ENCODE results near the gene KRT75.

DNA sequence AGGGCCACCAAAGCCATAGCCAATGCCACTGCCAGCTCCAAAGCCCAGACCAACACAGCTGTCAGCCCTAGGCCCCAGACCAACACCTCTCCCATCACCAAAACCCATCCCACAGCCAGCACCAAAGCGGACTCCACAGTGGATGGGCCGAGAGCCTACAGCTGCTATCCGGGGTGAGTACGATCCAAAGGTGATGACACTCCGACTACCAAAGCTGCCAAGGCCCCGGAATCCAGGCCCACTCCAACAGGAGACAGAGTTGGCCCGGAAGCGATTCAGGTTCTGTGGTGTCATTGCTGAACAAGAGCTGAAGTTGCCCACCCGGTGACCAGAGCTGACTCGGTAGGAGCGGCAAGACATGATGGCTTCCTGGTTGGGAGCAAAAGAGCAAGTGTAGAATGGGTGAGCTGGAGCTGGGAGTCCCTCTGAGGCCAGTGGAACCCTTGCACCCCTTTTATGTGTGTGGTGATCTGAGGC is 48.9 kb downstream of the KRT75 start, which contains the start of gene KRT84:
- TF ChIP-seq, protein P1, sequence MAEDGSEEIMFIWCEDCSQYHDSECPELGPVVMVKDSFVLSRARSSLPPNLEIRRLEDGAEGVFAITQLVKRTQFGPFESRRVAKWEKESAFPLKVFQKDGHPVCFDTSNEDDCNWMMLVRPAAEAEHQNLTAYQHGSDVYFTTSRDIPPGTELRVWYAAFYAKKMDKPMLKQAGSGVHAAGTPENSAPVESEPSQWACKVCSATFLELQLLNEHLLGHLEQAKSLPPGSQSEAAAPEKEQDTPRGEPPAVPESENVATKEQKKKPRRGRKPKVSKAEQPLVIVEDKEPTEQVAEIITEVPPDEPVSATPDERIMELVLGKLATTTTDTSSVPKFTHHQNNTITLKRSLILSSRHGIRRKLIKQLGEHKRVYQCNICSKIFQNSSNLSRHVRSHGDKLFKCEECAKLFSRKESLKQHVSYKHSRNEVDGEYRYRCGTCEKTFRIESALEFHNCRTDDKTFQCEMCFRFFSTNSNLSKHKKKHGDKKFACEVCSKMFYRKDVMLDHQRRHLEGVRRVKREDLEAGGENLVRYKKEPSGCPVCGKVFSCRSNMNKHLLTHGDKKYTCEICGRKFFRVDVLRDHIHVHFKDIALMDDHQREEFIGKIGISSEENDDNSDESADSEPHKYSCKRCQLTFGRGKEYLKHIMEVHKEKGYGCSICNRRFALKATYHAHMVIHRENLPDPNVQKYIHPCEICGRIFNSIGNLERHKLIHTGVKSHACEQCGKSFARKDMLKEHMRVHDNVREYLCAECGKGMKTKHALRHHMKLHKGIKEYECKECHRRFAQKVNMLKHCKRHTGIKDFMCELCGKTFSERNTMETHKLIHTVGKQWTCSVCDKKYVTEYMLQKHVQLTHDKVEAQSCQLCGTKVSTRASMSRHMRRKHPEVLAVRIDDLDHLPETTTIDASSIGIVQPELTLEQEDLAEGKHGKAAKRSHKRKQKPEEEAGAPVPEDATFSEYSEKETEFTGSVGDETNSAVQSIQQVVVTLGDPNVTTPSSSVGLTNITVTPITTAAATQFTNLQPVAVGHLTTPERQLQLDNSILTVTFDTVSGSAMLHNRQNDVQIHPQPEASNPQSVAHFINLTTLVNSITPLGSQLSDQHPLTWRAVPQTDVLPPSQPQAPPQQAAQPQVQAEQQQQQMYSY (CRISPR knock-in tag; IDR thresholded peaks at IDR 0.05), result no peak
- TF ChIP-seq, protein P2, sequence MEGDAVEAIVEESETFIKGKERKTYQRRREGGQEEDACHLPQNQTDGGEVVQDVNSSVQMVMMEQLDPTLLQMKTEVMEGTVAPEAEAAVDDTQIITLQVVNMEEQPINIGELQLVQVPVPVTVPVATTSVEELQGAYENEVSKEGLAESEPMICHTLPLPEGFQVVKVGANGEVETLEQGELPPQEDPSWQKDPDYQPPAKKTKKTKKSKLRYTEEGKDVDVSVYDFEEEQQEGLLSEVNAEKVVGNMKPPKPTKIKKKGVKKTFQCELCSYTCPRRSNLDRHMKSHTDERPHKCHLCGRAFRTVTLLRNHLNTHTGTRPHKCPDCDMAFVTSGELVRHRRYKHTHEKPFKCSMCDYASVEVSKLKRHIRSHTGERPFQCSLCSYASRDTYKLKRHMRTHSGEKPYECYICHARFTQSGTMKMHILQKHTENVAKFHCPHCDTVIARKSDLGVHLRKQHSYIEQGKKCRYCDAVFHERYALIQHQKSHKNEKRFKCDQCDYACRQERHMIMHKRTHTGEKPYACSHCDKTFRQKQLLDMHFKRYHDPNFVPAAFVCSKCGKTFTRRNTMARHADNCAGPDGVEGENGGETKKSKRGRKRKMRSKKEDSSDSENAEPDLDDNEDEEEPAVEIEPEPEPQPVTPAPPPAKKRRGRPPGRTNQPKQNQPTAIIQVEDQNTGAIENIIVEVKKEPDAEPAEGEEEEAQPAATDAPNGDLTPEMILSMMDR (IDR thresholded peaks at IDR 0.05), result no peak
- TF ChIP-seq, protein P3, sequence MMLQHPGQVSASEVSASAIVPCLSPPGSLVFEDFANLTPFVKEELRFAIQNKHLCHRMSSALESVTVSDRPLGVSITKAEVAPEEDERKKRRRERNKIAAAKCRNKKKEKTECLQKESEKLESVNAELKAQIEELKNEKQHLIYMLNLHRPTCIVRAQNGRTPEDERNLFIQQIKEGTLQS (CRISPR knock-in tag; conservative IDR thresholded peaks at IDR 0.05), result no peak
- TF ChIP-seq, protein P4, sequence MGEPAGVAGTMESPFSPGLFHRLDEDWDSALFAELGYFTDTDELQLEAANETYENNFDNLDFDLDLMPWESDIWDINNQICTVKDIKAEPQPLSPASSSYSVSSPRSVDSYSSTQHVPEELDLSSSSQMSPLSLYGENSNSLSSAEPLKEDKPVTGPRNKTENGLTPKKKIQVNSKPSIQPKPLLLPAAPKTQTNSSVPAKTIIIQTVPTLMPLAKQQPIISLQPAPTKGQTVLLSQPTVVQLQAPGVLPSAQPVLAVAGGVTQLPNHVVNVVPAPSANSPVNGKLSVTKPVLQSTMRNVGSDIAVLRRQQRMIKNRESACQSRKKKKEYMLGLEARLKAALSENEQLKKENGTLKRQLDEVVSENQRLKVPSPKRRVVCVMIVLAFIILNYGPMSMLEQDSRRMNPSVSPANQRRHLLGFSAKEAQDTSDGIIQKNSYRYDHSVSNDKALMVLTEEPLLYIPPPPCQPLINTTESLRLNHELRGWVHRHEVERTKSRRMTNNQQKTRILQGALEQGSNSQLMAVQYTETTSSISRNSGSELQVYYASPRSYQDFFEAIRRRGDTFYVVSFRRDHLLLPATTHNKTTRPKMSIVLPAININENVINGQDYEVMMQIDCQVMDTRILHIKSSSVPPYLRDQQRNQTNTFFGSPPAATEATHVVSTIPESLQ (CRISPR knock-in tag; IDR thresholded peaks at IDR 0.05), result no peak
- TF ChIP-seq TP53 (CRISPR knock-in tag; IDR thresholded peaks at IDR 0.05) (no peak), ZNF263 (CRISPR knock-in tag; IDR thresholded peaks at IDR 0.05; ENCODE audit: low read depth) (no peak), TEAD4 (CRISPR knock-in tag; IDR thresholded peaks at IDR 0.05) (no peak), NR3C1 (CRISPR knock-in tag; conservative IDR thresholded peaks at IDR 0.05; ENCODE audit: low read depth) (no peak)
- TF ChIP-seq, protein P5, sequence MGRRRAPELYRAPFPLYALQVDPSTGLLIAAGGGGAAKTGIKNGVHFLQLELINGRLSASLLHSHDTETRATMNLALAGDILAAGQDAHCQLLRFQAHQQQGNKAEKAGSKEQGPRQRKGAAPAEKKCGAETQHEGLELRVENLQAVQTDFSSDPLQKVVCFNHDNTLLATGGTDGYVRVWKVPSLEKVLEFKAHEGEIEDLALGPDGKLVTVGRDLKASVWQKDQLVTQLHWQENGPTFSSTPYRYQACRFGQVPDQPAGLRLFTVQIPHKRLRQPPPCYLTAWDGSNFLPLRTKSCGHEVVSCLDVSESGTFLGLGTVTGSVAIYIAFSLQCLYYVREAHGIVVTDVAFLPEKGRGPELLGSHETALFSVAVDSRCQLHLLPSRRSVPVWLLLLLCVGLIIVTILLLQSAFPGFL (CRISPR knock-in tag; IDR thresholded peaks at IDR 0.05; ENCODE audit: borderline replicate concordance), result no peak
- TF ChIP-seq, protein P6, sequence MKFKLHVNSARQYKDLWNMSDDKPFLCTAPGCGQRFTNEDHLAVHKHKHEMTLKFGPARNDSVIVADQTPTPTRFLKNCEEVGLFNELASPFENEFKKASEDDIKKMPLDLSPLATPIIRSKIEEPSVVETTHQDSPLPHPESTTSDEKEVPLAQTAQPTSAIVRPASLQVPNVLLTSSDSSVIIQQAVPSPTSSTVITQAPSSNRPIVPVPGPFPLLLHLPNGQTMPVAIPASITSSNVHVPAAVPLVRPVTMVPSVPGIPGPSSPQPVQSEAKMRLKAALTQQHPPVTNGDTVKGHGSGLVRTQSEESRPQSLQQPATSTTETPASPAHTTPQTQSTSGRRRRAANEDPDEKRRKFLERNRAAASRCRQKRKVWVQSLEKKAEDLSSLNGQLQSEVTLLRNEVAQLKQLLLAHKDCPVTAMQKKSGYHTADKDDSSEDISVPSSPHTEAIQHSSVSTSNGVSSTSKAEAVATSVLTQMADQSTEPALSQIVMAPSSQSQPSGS (CRISPR knock-in tag; IDR thresholded peaks at IDR 0.05; ENCODE audit: borderline replicate concordance, low read depth), result no peak
